Effector CD4-positive, alpha-beta T cell (primary cell): ENCODE results near the gene SERAC1.

Source experiments
- DNase-seq: peaks from one replicate; pipeline ENCODE4 v3.0.0-alpha.2; 2020

SERAC1 gene

GRCh38 chr6:158118886-158119285 is 49.2 kb downstream of the SERAC1 start:
- DNase-seq = no peak

- DNase-seq = no peak
Observed at GRCh38 chr6:158115508-158115907, 52.6 kb downstream of the SERAC1 start.

- DNase-seq = no peak
Observed at GRCh38 chr6:158115102-158115501, 53.0 kb downstream of the SERAC1 start.

GRCh38 chr6:158113802-158114201 is 54.3 kb downstream of the SERAC1 start:
- DNase-seq = no peak

- no peak for DNase-seq
Observed at GRCh38 chr6:158111987-158112386, 56.1 kb downstream of the SERAC1 start.

- DNase-seq = no peak
Observed at GRCh38 chr6:158110986-158111385, 57.1 kb downstream of the SERAC1 start.

- no peak for DNase-seq
Observed at GRCh38 chr6:158109748-158110147, 58.3 kb downstream of the SERAC1 start.

- no peak for DNase-seq
Observed at GRCh38 chr6:158104696-158105095, 63.4 kb downstream of the SERAC1 start.

GRCh38 chr6:158103228-158103627 is 64.8 kb downstream of the SERAC1 start:
- DNase-seq = no peak

- no peak for DNase-seq
Observed at GRCh38 chr6:158095671-158096070, 72.4 kb downstream of the SERAC1 start.

GRCh38 chr6:158095031-158095430 is 73.0 kb downstream of the SERAC1 start:
- no peak for DNase-seq

GRCh38 chr6:158092806-158093205 is 75.3 kb downstream of the SERAC1 start:
- no peak for DNase-seq

- DNase-seq = no peak
Observed at GRCh38 chr6:158087224-158087867, 80.7 kb downstream of the SERAC1 start.

- no peak for DNase-seq
Observed at GRCh38 chr6:158086504-158087223, 81.4 kb downstream of the SERAC1 start.

GRCh38 chr6:158086054-158086503 is 82.0 kb downstream of the SERAC1 start:
- DNase-seq = no peak

GRCh38 chr6:158085261-158086053 is 82.6 kb downstream of the SERAC1 start:
- DNase-seq = no peak

- DNase-seq = no peak
Observed at GRCh38 chr6:158083455-158084325, 84.4 kb downstream of the SERAC1 start.

GRCh38 chr6:158081657-158081935 is 86.5 kb downstream of the SERAC1 start:
- no peak for DNase-seq

GRCh38 chr6:158080849-158081656 is 87.0 kb downstream of the SERAC1 start:
- DNase-seq = no peak

- no peak for DNase-seq
Observed at GRCh38 chr6:158078320-158078719, 89.7 kb downstream of the SERAC1 start.

- DNase-seq = no peak
Observed at GRCh38 chr6:158077676-158078075, 90.4 kb downstream of the SERAC1 start.

- DNase-seq = no peak
Observed at GRCh38 chr6:158076548-158076947, 91.5 kb downstream of the SERAC1 start.
